Keratinocyte (primary cell): ENCODE data around the gene MAGI2. TPM values are rescaled to one million over a fixed set of nuclear protein-coding genes. Genes with fewer than 3 reads are reported as not detected.

Experiments
- DNase-seq: peaks from one replicate; pipeline ENCODE4 v3.0.0-alpha.2; 2011; ENCODE audit warnings: low read depth, missing footprints, low spot score
- FAIRE-seq: peaks from 2 replicates; lab custom pipeline; 2011; peaks lifted over from hg19 to GRCh38; lab: Jason Lieb, UNC
- H2AFZ ChIP-seq: 2 replicates; pipeline ENCODE4 v1.6.0; 2012; ENCODE audit warnings: low read length, control low read depth, inconsistent platforms; ENCODE audit not compliant: control insufficient read depth
- H3K27ac ChIP-seq: 2 replicates; pipeline ENCODE4 v1.5.1; 2011; ENCODE audit warnings: low read length; ENCODE audit not compliant: control insufficient read depth, insufficient read depth
- H3K27me3 ChIP-seq: 3 replicates; pipeline ENCODE4 v1.6.0; 2011; ENCODE audit warnings: low read length; ENCODE audit not compliant: control insufficient read depth, insufficient read depth; ENCODE audit errors: extremely low read depth
- H3K36me3 ChIP-seq, 2 experiments: 2 replicates in 1 of 2; 3 replicates in 1 of 2; pipeline ENCODE4 v1.5.1; 2011; ENCODE audit warnings: low read length in 2 of 2, mild to moderate bottlenecking in 1 of 2; ENCODE audit not compliant: control insufficient read depth in 2 of 2, insufficient read depth in 2 of 2; ENCODE audit errors: extremely low read depth in 1 of 2
- H3K4me1 ChIP-seq: 3 replicates; pipeline ENCODE4 v1.5.1; 2011; ENCODE audit warnings: low read length; ENCODE audit not compliant: control insufficient read depth, insufficient read depth; ENCODE audit errors: extremely low read depth
- H3K4me2 ChIP-seq: 3 replicates; pipeline ENCODE4 v1.6.0; 2011; ENCODE audit warnings: low read depth, low read length; ENCODE audit not compliant: control insufficient read depth, insufficient read depth; ENCODE audit errors: extremely low read depth
- H3K4me3 ChIP-seq, 3 experiments: fragments of 200-600 bp in 1 of 3; sonication (generic) in 1 of 3; 2 replicates in 2 of 3; 3 replicates in 1 of 3; pipeline ENCODE4 v1.5.1; 2011 to 2016; ENCODE audit warnings: low read length in 3 of 3, mild to moderate bottlenecking in 3 of 3, control low read depth in 2 of 3, inconsistent platforms in 1 of 3, low read depth in 1 of 3, mixed read lengths in 1 of 3, mixed run types in 1 of 3, moderate library complexity in 1 of 3; ENCODE audit not compliant: control insufficient read depth in 2 of 3, insufficient read depth in 2 of 3; ENCODE audit errors: extremely low read depth in 1 of 3
- H3K79me2 ChIP-seq: 2 replicates; pipeline ENCODE4 v1.6.0; 2012; ENCODE audit warnings: low read length; ENCODE audit not compliant: control insufficient read depth, insufficient read depth
- H3K9ac ChIP-seq: 3 replicates; pipeline ENCODE4 v1.6.0; 2011; ENCODE audit warnings: low read length; ENCODE audit not compliant: control insufficient read depth, insufficient read depth; ENCODE audit errors: extremely low read depth
- H3K9me1 ChIP-seq: 3 replicates; pipeline ENCODE4 v1.6.0; 2011; ENCODE audit warnings: low read length; ENCODE audit not compliant: control insufficient read depth, insufficient read depth; ENCODE audit errors: extremely low read depth
- H3K9me3 ChIP-seq: 2 replicates; pipeline ENCODE4 v1.5.1; 2012; ENCODE audit warnings: low read depth, low read length; ENCODE audit not compliant: control insufficient read depth
- H4K20me1 ChIP-seq: 3 replicates; pipeline ENCODE4 v1.6.0; 2011; ENCODE audit warnings: low read length; ENCODE audit not compliant: control insufficient read depth, insufficient read depth; ENCODE audit errors: extremely low read depth
- CTCF ChIP-seq, 3 experiments: IDR thresholded peaks in 1 of 3; conservative IDR thresholded peaks in 1 of 3; optimal IDR thresholded peaks in 1 of 3; 2 replicates in 2 of 3; 3 replicates in 1 of 3; pipeline versions ENCODE3 to v1.5.1; 2011; ENCODE audit warnings: low read length in 3 of 3, mild to moderate bottlenecking in 3 of 3, moderate library complexity in 2 of 3, control low read depth in 1 of 3, inconsistent platforms in 1 of 3; ENCODE audit not compliant: insufficient read depth in 2 of 3; ENCODE audit errors: extremely low read depth in 1 of 3
- EZH2 ChIP-seq: IDR thresholded peaks from one replicate; pipeline ENCODE4 v1.6.1; 2012; ENCODE audit warnings: inconsistent platforms, mild to moderate bottlenecking, low read length, moderate library complexity
- dilution Hi-C: fragments of 300-500 bp; cut with MboI; formaldehyde crosslinking; loops from one replicate; pipeline ENCODE4 v1.7.0; 2020; ENCODE audit warnings: low sequenced_read_pairs; ENCODE audit not compliant: extremely low pct_ligation_motif_present
- polyA plus RNA-seq, 5 experiments: library from polyadenylated mRNA; depleted of rRNA in 3 of 5; stranded (reverse) in 3 of 5; stranded (forward) in 1 of 5; unstranded in 1 of 5; fragments of >200 nt; gene quantifications; 1 replicate in 1 of 5; 2 replicates in 3 of 5; 3 replicates in 1 of 5; pipeline versions ENCODE4 v1.2.1 to v1.2.3, GENCODE V29; 2011 to 2012; ENCODE audit warnings: missing spikeins in 2 of 5, low read depth in 1 of 5, low replicate concordance in 1 of 5

MAGI2 gene
- polyA plus RNA-seq, 1 donor (not counting 4 experiments of a cell fraction or from before 2014, with no cell fraction given), result 0.07 TPM

- H3K79me2 ChIP-seq, result no peaks in the 10 kb centered on the region
- DNase-seq (no peak), FAIRE-seq (no peak)
- no peaks in the 10 kb centered on the region for H3K9me3 ChIP-seq
- H2AFZ ChIP-seq, result no peak overlapping the region
- H3K4me1 ChIP-seq, result no peaks in the 10 kb centered on the region
- H3K27ac ChIP-seq, result no peak overlapping the region
- no peaks in the 10 kb centered on the region for H3K27me3 ChIP-seq
- dilution Hi-C loops, result no loop called here
- TF ChIP-seq CTCF (optimal IDR thresholded peaks at IDR 0.05 in 1 of 3, IDR thresholded peaks at IDR 0.05 in 1 of 3, conservative IDR thresholded peaks at IDR 0.05 in 1 of 3; ENCODE audit: extremely low read depth in 1 of 3, insufficient read depth in 2 of 3, low read length in 3 of 3) (no peak), EZH2 (no peak)
- no peak overlapping the region for H3K4me3 ChIP-seq
- H3K9me1 ChIP-seq, result no peaks in the 10 kb centered on the region
- H3K4me2 ChIP-seq, result no peak overlapping the region
- H4K20me1 ChIP-seq, result no peaks in the 10 kb centered on the region
- no peaks in the 10 kb centered on the region for H3K36me3 ChIP-seq
- H3K9ac ChIP-seq, result no peak overlapping the region
Measured at GRCh38 chr7:78406531-78406930, 1046.9 kb downstream of the MAGI2 start.

GRCh38 chr7:78402096-78402495 lies 1051.4 kb downstream of the MAGI2 start:
- Histone ChIP-seq H4K20me1 (no peaks in the 10 kb centered on the region), H3K27me3 (no peaks in the 10 kb centered on the region), H3K9me3 (no peaks in the 10 kb centered on the region), H3K4me3 (no peak overlapping the region), H3K36me3 (no peaks in the 10 kb centered on the region), H3K4me1 (no peaks in the 10 kb centered on the region), H3K79me2 (no peaks in the 10 kb centered on the region), H3K9me1 (no peaks in the 10 kb centered on the region), H2AFZ (no peak overlapping the region), H3K27ac (no peak overlapping the region), H3K4me2 (no peak overlapping the region), H3K9ac (no peak overlapping the region)
- FAIRE-seq (no peak), DNase-seq (no peak)
- TF ChIP-seq EZH2 (no peak), CTCF (optimal IDR thresholded peaks at IDR 0.05 in 1 of 3, IDR thresholded peaks at IDR 0.05 in 1 of 3, conservative IDR thresholded peaks at IDR 0.05 in 1 of 3; ENCODE audit: extremely low read depth in 1 of 3, insufficient read depth in 2 of 3, low read length in 3 of 3) (no peak)
- dilution Hi-C loops, result no loop called here
